Measurements from ENCODE around the gene GLIS2.
A peak's percentile ranks its signal among the peaks of the same experiment; 100 is the strongest.

The GLIS2 gene

GRCh38 chr16:4383591-4384444 is 68.0 kb downstream of the GLIS2 start:
- no peak for DNase-seq

GRCh38 chr16:4384509-4384942 is 68.7 kb downstream of the GLIS2 start:
- DNase-seq: peak; percentile 75

DNA sequence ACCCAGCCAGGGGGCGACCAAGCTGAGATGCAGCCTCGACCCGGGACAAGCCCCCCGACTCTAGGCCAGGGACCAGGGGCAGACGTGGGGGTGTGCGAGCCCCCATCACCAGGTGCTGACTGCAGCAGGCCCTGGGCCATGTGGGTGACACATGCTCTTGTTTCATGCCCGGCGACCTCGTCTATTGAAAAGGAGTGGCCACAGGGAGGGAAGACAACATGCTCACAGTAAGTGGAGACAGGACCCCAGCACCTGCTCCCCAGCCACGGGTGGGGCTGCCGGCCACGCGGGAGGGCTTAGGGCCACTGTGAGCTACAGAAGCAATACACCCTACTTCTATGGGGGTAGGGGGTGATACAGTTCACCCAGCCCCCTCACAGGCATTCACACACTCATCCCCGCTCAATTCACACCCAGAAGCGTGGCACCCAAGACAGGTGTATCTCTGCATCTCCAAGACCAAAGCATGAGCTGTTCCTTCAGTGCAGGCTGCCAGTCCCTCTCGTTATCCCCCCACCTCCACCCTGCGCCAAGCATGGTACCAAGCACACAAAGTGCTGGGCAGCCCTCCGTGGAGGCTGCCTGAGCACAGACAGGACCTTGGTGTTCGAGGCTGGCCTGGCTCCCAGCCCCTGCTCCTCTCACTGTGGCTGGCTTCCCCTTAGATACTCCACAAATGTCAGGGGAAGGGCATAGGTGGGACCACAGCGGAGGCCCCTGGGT is 69.4 kb downstream of the GLIS2 start:
- DNase-seq: no peak

- no peak for DNase-seq
These were observed 70.1 kb downstream of the GLIS2 start for GRCh38 chr16:4385789-4386450.

- peak; percentile 66 for DNase-seq
These were observed 70.6 kb downstream of the GLIS2 start for GRCh38 chr16:4386451-4386805.

- DNase-seq: peak; percentile 56
These were observed 71.2 kb downstream of the GLIS2 start for GRCh38 chr16:4386951-4387565.

DNA sequence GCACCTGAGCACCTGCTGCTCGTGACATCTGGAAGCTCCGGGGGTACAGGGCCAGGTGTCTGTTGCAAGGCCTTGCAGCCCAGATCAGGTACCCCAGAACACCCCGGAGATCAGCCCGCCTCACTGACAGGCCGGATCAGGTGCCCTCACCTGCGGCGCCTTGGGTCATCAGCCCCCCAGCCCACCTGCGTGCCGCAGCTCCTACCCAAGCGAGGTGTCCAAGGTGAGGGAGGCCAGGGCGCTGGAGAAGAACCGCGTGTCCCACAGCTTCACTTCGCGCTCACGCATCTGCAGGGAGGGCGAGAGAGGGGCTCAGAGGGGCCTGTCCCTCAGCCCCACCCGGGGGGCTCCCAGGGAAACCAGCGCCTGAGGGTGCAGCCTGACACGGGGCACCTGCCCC is 71.9 kb downstream of the GLIS2 start:
- DNase-seq: no peak

DNA sequence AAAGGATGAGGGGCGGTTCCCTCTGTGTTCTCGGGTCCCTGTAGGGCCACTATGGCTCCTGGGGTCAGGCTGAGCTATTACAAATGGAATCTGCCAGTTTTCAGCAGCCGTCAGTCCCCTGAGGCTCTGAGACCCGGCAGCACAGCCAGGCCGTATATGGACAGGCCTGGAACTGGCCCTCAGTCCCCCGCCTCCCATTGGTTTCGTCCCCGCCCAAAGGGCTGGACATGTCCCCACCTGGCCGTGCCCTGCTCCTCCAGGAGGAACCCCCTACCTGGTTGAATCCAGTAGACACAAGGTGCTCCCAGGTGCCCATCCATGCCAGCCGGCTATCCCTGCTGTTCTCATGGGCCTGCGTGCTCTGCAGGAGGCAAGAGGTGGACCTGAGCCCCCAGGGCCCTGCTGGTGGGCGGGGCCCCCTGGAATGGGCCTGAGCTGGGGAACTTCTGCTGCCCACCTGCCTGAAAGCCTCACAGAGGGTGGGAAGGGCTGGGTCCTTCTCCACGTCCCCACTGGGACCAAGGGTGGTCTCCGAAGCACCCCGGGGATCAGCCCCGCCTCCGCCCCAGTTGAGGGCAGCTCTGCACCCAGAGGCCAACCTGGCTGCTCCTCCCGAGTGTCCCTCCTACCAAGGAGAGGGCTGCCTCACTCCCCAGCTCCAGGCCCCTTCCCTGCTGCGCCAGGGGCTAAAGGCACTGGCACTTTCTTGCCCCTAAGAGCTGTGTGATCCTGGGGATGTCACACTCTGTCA is 72.6 kb downstream of the GLIS2 start:
- peak; percentile 93 for DNase-seq
